HepG2 (cell line): ENCODE data around the gene IL17RA.

Experiments
- CTCF ChIP-seq: sonication (generic); formaldehyde crosslinking; IDR thresholded peaks from 2 replicates; pipeline ENCODE4 v1.5.0; 2020; ENCODE audit warnings: mild to moderate bottlenecking, missing genetic modification reagents, moderate library complexity
- ETV6 ChIP-seq: sonication (generic); formaldehyde crosslinking; conservative IDR thresholded peaks from 2 replicates; pipeline ENCODE4 v1.4.0; 2020; ENCODE audit warnings: missing genetic modification reagents
- FOXP4 ChIP-seq: sonication (generic); formaldehyde crosslinking; IDR thresholded peaks from 2 replicates; pipeline ENCODE4 v1.4.0; 2020; ENCODE audit warnings: missing genetic modification reagents
- TCF7L2 ChIP-seq: IDR thresholded peaks from 2 replicates; pipeline ENCODE4 v1.6.1; 2011; ENCODE audit warnings: mild to moderate bottlenecking, low read depth, low read length, moderate library complexity
- ZBTB33 ChIP-seq: sonication (generic); formaldehyde crosslinking; IDR thresholded peaks from 2 replicates; pipeline ENCODE4 v1.4.0; 2020; ENCODE audit warnings: missing genetic modification reagents

- no peak for TF ChIP-seq CTCF (CRISPR knock-in tag)
- no peak for TF ChIP-seq TCF7L2
- no peak for TF ChIP-seq ZBTB33 (CRISPR knock-in tag)
- TF ChIP-seq FOXP4 (CRISPR knock-in tag): no peak
- no peak for TF ChIP-seq ETV6
Measured at GRCh38 chr22:17103351-17103750, 18.6 kb downstream of the IL17RA start.
